HG03039 (cell line): Measurements from ENCODE around the gene PCNX2.
"Not testable (repeated sequence)": the region's sequence is repeated elsewhere in the genome, so short reads cannot be mapped to it uniquely, and the experiment has no call there.

Experiments
- ATAC-seq: cut with Tn5 transposase; IDR thresholded peaks from one replicate; pipeline ENCODE4 v1.9.1; 2021; ENCODE audit warnings: mild to moderate bottlenecking, moderate library complexity; ENCODE audit not compliant: unreplicated experiment

PCNX2 gene

DNA sequence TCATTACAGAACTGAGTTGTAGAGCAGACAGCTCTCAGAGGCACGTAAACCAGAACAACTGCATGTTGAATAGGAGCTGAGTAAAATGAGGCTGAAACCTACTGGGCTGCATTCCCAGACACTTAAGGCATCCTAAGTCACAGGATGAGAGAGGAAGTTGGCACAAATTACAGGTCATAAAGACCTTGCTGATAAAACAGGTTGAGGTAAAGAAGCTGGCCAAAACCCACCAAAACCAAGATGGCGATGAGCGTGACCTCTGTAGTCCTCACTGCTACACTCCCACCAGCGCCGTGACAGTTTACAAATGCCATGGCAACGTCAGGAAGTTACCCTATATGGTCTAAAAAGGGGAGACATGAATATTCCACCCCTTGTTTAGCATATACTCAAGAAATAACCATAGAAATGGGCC lies 187.8 kb downstream of the PCNX2 start:
- not testable (repeated sequence) for ATAC-seq

DNA sequence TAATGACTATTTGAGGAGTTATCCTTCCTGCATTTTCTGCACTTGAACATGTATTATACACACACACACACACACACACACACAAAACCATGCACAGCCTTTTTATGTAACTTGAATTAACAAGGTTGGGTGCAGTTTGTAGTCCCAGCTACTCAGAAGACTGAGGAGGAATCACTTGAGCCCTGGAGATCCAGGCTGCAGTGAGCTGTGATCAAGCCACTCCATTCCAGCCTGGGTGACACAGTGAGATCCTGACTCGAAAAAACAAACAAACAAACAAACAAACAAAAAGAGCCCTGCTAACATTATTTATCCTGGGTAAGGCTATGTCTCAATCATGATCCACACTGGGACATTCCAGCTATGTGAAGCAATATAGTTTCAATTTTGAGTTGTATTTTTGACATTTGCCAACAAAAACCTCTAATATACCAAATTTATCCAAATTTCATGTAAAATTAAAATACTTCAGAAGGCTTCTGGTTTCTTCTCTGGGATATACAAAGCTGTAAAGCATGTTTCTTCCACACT lies 188.3 kb downstream of the PCNX2 start:
- ATAC-seq = no peak

DNA sequence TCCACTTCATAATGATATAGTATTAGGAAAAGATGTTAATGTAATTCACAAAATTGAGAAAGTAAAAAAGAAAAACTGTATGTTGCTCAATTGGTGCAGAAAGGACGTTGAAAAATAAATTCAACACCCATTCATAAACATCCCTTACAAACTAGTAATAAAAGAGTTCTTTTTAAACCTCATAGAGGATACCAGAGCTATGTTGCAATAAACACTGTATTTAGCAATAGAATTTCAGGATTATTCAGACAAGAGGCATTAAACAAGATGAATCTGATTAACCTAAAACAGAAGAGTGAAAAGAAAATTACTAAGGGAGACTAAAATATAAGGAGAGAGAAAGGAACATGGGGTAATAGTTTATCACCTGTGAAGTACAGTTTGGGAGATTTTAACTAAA lies 190.3 kb downstream of the PCNX2 start:
- ATAC-seq = no peak

DNA sequence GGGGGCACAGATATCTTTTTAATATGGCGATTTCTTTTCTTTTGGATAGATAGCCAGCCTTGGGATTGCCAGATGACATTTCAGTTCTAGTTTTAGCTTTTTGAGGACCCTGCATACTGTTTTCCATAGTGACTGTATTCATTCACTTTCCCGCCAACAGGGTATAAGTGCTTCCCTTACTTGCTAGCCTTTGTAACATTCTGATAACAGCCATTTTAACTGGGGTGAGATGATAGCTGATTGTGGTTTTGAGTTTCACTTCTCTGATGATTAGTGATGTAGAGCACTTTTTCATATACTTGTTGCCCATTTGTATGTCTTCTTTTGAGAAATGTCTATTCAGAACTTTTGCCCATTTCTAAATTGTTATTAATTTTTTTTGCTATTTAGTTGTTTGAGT lies 193.2 kb downstream of the PCNX2 start:
- ATAC-seq = no peak

DNA sequence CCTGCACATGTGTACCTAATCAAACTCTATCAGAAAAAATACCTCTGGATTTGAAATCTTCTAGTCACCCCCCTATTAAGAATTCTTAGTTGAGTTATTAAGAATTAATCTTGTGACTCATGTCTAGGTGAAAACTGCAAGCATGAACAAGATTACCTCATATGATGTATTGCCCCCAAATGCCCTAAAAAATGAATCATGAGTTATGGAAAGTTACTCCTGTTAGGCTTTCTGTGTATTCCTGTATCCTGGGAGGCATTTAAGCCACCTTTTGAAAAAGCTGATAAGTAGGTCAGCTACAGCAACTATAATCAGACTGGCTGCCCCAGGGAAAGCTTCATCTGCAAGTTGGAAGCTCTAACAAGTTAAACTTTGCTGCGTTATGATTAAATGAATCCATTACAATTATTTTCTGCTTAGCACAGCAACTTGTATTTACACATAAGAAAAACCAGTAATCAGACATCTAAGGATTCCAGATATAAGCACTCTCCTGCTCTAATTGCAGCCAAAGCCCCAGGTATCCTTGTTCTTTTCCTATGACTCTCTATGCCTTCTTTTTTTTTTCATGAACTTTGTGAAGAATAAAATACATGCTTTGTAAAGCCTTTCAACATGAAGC lies 197.5 kb downstream of the PCNX2 start:
- ATAC-seq = no peak

DNA sequence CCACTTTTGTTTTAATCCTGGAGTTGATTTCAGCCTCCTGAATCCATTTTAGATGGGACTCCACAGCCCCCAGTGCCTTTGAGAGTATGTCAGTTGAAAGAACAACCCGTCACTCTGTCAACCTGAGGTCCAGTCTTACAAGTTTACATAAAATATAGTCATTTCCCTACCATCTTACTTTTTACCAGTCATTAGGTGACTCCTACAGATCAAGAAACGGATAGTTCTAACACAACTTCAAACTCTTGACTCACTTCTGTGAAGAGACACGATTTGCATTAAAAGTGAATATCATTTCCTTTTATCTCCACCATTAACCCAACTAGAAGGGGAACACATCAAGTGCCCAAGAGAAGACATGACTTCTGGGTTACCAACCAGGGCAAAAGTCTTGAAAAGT lies 198.0 kb downstream of the PCNX2 start:
- no peak for ATAC-seq

DNA sequence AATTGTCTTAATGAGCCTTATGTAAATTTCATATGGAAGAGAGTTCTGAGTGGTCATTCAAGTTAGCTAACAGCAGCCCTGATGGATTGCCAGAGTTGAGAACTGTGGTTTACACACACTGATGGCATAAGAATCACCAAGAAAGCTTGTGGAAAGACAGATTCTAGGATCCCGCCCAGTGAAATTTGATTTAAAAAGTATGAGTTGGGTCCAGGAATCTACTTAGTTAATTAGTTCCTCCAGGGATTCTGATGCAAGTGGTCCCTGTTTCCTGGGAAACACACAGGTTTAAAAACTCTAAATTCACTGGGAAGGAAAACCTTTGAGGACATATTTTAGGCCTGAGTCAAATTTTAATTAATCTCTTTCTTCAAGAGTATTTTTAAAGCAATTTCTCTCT lies 200.8 kb downstream of the PCNX2 start:
- ATAC-seq = no peak

DNA sequence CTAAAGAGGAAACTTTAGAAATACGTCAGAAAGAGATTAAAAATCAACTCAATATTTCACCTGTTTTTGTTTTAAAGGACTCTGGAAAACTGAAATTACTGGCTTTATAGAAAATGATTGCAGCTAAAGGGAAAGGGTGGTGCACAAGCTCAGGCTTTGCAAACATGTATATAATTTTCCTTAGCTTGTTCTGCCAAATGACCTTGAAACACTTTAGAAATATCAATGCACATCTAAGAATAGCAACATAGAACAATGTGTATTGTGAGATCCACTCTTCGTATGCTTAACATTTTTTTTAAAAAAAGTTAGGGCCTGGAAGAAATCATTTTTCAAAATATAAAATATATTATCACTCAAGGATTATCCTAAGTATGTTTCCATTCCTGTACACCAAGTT lies 201.3 kb downstream of the PCNX2 start:
- no peak for ATAC-seq

DNA sequence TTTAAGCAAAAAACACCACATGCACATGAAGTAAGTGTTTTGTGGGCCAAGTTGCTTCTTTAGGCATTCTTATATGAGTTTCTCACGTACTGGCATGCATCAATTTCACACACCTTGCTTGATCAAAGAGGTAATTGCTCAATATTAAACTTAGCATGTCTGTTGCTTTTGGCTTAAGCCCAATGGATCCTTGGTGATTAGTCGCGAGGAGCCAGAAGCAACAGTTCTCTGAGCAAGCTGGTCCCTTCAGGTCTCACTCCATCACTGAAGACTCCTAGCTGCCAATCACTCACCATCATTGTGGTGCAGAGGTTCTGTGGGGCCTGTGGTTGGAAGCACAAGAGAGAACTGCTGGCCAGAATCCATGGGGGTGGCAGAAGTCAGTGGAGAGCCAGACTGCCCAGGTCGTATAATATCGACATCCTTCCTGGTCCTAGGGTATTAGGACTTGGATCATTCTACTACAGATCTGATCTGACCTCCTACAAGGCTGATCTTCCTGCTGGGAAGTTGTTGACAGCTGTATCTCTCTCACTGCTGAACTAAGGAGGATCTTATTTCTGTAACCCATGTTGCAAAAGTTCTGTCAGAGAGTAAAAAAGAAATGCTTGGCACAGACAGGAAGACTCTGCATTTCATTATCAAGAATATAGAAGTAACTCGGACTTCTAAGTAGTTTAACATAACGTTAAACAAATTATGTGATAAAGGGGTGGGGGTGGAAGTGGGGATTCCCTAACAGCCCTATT lies 204.6 kb downstream of the PCNX2 start:
- ATAC-seq = no peak

DNA sequence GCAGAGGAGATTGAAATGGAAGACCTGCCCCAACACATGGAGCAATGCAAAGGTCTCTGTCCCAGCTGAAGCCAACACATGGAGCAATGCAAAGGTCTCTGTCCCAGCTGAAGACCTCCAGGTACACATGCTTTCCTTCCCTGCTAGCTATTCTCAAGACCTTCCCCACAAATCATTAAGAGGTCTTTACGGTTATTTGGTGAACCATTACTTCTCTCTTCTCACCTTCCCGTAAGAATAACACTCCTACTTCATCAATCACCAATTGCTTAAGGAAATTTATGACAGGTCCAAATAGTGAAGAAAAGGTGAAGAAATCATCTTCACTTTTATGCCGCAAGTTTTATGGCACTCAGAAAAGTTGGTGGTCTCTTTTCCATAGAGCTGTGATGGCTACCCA lies 206.3 kb downstream of the PCNX2 start:
- ATAC-seq = no peak

DNA sequence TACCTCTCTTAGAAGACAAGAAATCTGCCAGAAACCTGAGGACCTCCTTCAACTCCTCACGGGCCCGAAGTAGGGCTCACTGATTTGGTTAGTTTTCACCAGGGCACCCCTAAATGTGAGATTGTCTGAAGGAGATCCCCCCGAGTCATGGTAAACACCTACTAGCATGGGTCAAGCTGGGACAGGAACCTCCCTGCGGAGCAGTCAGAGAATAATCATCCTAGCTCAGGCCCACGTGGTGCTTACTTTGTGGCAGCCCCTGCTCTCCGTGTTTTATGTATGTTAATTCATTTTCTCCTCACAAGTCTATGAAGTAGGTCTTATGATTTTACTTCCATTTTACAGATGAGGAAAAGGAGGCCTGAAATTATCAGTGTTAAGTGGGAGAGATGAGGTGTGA lies 206.9 kb downstream of the PCNX2 start:
- ATAC-seq = no peak

DNA sequence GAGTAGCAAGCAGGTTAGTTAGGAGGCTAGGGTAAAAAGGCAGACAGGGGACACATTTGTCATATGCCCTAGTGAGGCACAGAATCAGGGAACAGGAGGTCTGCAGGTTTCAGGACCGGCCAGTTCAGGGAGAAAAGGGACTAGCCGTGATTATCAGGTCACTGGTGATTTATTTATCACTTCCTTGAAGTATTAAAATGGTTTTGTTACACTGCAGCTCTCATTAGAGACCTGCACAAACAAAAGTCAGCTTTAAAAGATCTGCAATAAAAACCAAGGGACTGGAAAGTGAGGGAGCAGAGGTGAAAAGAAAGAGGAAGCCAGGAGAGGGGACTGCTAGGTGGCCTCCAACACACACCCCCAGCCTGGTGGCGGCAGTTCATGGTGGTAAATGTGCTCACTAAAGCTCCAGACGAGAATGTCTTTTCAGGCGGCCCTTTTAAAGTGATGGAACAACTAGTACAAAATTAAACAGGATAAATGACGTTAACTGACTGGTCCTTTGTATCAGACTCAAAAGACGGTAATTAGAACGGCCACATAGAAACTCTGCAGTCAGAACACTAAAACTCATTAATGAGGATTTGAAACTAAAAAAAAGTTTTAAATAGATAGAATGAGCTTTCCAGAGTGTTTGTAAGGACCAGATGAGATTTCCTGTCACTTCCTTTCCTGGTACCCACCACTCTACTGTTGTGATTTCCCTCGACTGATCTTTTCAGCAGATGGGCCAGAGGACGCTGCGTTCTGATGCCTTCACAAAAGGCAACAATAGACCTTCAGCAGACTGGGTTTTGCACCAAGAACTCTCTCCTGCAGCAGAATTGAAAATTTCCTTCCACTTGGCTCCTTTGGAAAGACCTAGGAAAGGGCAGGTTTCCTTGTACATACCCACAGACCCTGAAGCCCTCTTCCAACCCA lies 208.3 kb downstream of the PCNX2 start:
- ATAC-seq = no peak

DNA sequence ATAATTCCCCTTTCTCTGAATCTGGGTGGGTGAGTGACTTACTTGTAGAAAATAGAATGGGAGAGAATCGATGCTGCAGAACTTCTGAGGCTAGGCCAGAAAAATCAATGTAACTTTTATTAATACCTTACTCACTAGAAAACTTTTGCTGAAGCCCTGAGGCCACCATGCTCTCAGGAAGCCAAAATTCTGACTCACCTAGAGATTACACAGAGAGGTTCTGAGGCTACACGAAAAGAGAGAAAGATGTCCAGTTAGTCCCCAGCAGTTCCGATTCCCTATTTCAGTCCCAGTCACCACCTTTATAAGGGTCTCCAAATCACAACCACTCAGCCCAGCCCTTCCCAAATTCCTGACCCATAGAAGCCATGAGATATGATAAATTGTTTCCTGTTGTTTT lies 210.0 kb downstream of the PCNX2 start:
- no peak for ATAC-seq

DNA sequence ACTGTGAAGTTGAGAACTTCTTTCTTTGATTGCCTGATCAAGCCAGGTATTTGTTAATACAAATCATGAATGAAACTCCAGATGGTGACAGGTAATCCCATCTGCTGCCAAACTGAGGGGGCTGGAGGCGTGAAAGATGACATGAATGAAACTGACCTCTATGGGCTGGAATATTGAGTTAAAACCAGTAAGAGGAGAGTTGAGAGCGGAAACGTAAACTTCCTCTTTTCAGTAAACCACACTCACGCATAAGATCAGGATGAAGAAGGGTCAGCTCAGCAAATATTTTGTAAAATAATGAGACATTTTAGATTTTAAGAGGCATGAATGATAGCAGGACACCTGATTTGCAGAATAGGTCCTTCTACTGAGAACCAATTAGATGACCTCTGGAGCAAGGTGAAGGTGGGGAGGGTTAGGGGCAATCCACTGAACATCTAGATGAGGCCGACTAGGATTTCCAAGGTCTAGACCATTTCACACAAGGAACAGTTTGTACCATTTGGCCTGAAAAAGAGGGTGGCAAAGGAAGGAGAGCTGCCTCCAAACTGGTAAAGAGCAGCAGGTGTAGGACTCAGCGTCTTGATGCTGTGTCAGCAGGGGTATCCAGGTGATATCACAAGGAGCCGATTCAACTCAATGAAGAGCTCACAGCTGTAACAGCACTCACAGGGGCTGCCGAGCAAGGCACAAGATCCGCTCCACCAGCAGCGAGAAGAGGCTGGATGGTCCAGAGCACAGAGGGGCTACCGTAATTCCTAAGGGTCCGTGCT lies 212.6 kb downstream of the PCNX2 start:
- ATAC-seq = no peak

DNA sequence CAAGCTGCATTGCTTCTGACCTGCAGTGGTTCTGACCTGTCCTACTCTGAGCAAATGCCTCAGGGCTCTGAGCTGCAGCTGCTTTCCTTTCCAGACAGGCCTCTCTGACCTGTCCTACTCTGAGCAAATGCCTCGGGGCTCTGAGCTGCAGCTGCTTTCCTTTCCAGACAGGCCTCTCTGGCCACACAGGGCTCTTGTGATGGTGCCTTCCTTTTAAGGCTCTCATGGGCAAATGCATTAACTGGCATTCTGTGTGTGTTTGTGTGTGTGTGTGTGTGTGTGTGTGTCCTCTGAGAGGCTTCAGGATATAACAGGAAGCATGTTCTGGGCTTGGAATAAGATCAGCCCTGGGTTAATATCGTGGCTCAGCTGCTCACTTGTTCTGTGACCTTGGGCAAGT lies 213.8 kb downstream of the PCNX2 start:
- ATAC-seq = no peak

DNA sequence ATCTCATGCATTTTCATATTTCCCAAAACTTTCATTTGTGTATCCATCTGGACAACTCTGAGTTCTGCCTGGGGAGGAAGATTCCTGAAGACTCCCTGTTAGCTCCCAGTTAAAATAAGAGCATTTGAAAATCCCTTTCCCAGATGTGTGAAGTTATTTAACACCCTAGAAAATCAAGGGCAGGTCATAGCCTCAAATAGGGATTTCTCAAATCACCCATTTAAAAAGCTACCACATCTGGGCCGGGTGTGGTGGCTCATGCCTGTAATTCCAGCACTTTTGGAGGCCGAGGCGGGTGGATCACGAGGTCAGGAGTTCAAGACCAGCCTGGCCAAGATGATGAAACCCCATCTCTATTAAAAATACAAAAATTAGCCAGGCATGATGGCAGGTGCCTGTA lies 214.7 kb downstream of the PCNX2 start:
- ATAC-seq = not testable (repeated sequence)

DNA sequence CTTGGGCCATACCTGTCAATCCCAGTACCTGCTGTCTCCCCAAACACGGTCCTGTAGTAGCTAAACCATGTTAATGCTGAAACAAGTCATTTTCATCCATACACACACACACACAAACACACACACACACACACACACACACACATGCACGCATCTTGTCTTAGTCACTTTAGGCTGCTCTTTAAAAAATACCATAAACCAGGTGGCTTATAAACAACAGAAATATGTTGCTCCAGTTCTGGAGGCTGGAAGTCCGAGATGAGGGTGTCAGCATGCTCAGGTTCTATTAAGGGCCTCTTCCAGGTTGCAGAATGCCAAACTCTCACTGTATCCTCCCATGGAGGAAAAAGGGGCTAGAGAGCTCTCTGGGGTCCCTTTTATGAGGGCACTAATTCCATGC lies 215.2 kb downstream of the PCNX2 start:
- no peak for ATAC-seq

DNA sequence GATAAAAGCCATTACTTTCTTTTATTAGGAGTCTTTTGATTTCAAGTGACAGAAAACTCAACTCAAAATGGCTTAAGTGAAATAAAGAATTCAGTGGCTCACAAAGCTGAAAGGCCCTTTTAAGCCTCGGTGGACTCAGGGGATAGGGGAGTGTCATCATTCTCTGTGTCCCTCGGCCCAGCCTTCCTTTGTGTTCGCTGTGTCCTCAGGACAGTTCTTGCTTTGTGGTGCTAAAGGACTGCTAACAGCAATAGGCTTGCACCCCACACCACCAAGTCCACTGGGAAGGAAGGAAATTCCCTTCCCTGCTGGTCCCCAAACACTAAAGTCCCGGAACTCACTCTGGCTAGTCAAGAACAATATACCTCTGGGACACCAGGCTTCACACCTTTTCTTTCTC lies 216.0 kb downstream of the PCNX2 start:
- ATAC-seq = no peak

DNA sequence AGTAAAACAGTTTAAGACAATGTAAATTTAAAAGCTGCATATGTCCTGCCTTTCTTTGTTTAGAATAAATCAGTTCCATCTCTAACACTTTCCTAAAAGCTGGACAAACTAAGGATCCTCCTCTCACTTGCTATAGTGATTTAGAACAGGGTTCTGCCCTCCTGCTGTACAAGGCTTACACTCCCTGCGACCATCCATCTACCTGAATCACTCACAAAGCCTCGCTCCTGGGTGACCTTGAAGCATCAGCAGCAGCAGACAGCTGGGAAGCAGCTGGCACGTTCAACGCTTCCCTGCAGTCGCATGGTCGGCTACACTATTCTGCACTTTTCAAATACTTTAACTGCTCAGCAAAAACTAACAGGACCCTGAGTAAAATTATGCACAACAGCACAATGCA lies 217.1 kb downstream of the PCNX2 start:
- ATAC-seq = no peak

DNA sequence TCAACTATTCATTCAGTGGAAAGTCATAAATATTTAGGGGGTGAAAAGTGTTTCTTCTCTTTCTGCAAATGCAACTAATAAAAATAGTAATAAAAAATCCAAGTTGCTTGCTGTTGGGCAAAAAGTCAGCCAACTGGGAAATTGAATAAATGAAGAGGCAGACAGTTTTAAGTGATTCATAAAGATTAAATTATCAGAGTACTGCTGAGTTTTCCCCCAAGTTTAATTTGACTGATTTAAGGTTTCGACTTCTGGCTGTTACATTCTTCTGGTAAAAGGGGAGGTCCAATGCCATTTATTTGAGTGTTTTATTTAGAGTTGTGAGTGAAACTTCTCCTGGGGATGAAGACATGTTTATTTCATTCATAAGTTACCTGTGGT lies 219.6 kb downstream of the PCNX2 start:
- ATAC-seq = no peak

DNA sequence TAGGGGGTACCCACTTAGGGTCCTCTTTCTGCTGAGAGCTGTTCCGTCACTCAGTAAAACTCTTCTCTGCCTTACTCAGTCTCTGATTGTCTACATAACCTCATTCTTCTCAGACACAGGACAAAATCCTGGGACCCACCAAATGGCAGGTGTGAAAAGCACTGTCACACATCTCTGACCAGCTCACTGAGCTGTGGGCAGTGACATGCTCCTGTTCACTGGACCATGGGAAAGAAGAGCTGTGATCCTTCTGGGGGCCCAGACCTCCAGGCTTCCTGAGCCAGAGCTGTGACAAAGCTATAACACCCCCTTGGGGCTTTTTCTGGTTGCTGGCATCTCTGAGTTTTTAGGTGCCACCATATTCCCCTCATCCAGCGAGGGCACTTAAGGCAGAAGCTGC lies 229.4 kb downstream of the PCNX2 start:
- no peak for ATAC-seq
